K562 (cell line): ENCODE measurements around the gene CACNA2D4.

Source experiments
- ARID1B ChIP-seq: fragments of 450-650 bp; IDR thresholded peaks from 2 replicates; pipeline ENCODE4 v1.6.1; 2016; ENCODE audit warnings: antibody characterized with exemption, mild to moderate bottlenecking, inconsistent platforms
- ETV1 ChIP-seq: fragments of 450-650 bp; conservative IDR thresholded peaks from 2 replicates; pipeline ENCODE4 v1.6.1; 2016; ENCODE audit warnings: missing genetic modification characterization, control low read depth, low read depth, missing compliant biosample characterization
- FOS ChIP-seq: IDR thresholded peaks from 3 replicates; pipeline ENCODE4 v1.6.1; 2011; ENCODE audit not compliant: insufficient read length; ENCODE audit errors: extremely low read depth
- POLR2A ChIP-seq: fragments of 450-650 bp; conservative IDR thresholded peaks from 2 replicates; pipeline ENCODE4 v1.6.1; 2016
- POLR2AphosphoS5 ChIP-seq: IDR thresholded peaks from 2 replicates; pipeline ENCODE4 v1.6.1; 2011; ENCODE audit warnings: mild to moderate bottlenecking, low read depth, low read length, moderate library complexity; ENCODE audit not compliant: control insufficient read depth, insufficient read depth
- RAD21 ChIP-seq, 2 experiments: fragments of 250-450 bp in 1 of 2; fragments of 450-650 bp in 1 of 2; sonication (Bioruptor Pico) in 1 of 2; formaldehyde crosslinking in 1 of 2; IDR thresholded peaks in 1 of 2; conservative IDR thresholded peaks in 1 of 2; 2 replicates each; pipeline versions ENCODE4 v1.4.0 to v1.8.0; 2020 to 2022; ENCODE audit warnings: mild to moderate bottlenecking in 2 of 2, moderate library complexity in 1 of 2
- SMC3 ChIP-seq: conservative IDR thresholded peaks from 2 replicates; pipeline ENCODE4 v1.6.1; 2011; ENCODE audit warnings: low read depth, low read length, improper control_type of control experiment; ENCODE audit not compliant: insufficient read depth
- U2AF2 ChIP-seq: fragments of 200-400 bp; formaldehyde crosslinking; optimal IDR thresholded peaks from 2 replicates; pipeline ENCODE3; 2017; ENCODE audit warnings: low read depth, mild to moderate bottlenecking, low read length
- ZBED1 ChIP-seq: IDR thresholded peaks from 2 replicates; pipeline ENCODE4 v1.6.1; 2014
- ZNF77 ChIP-seq: fragments of 250-450 bp; sonication (Bioruptor Pico); IDR thresholded peaks from 2 replicates; pipeline ENCODE4 v1.5.0; 2020
- TF ChIP-seq, protein P1 (sequence below): IDR thresholded peaks from 2 replicates; pipeline ENCODE4 v1.6.1; 2012; ENCODE audit warnings: low read depth, low read length, improper control_type of control experiment, borderline replicate concordance
- TF ChIP-seq, protein P2 (sequence below), 2 experiments: fragments of 450-650 bp; IDR thresholded peaks; 2 replicates each; pipeline ENCODE4 v1.6.1; 2016; ENCODE audit warnings: mild to moderate bottlenecking in 2 of 2, borderline replicate concordance in 1 of 2, low read depth in 1 of 2, moderate library complexity in 1 of 2

DNA sequence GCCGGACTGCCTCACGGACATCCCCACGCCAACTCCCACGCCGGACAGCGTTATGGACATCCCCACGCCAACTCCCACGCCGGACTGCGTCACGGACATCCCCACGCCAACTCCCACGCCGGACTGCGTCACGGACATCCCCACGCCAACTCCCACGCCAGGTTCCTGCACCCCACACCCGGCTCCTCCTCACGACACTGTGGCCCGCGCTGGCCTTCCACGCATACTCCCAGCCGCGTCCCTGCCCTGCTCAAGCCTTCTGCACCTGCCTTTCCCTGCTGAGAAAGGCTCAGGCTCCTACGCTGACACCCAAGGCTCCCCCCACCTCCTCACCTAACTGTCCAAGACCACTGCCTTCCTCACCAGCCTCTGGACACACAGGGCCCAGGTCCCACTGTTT, 9.7 kb downstream of the CACNA2D4 start:
- TF ChIP-seq POLR2AphosphoS5 (no peak), U2AF2 (no peak), POLR2A (no peak), SMC3 (no peak), FOS (no peak), RAD21 (CRISPR knock-in tag; conservative IDR thresholded peaks at IDR 0.05 in 1 of 2, IDR thresholded peaks at IDR 0.05 in 1 of 2) (no peak), ETV1 (no peak), ARID1B (no peak), ZNF77 (CRISPR knock-in tag) (no peak), ZBED1 (no peak)
- TF ChIP-seq, protein P1, sequence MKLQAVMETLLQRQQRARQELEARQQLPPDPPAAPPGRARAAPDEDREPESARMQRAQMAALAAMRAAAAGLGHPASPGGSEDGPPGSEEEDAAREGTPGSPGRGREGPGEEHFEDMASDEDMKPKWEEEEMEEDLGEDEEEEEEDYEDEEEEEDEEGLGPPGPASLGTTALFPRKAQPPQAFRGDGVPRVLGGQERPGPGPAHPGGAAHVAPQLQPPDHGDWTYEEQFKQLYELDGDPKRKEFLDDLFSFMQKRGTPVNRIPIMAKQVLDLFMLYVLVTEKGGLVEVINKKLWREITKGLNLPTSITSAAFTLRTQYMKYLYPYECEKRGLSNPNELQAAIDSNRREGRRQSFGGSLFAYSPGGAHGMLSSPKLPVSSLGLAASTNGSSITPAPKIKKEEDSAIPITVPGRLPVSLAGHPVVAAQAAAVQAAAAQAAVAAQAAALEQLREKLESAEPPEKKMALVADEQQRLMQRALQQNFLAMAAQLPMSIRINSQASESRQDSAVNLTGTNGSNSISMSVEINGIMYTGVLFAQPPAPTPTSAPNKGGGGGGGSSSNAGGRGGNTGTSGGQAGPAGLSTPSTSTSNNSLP: no peak
- TF ChIP-seq, protein P2, sequence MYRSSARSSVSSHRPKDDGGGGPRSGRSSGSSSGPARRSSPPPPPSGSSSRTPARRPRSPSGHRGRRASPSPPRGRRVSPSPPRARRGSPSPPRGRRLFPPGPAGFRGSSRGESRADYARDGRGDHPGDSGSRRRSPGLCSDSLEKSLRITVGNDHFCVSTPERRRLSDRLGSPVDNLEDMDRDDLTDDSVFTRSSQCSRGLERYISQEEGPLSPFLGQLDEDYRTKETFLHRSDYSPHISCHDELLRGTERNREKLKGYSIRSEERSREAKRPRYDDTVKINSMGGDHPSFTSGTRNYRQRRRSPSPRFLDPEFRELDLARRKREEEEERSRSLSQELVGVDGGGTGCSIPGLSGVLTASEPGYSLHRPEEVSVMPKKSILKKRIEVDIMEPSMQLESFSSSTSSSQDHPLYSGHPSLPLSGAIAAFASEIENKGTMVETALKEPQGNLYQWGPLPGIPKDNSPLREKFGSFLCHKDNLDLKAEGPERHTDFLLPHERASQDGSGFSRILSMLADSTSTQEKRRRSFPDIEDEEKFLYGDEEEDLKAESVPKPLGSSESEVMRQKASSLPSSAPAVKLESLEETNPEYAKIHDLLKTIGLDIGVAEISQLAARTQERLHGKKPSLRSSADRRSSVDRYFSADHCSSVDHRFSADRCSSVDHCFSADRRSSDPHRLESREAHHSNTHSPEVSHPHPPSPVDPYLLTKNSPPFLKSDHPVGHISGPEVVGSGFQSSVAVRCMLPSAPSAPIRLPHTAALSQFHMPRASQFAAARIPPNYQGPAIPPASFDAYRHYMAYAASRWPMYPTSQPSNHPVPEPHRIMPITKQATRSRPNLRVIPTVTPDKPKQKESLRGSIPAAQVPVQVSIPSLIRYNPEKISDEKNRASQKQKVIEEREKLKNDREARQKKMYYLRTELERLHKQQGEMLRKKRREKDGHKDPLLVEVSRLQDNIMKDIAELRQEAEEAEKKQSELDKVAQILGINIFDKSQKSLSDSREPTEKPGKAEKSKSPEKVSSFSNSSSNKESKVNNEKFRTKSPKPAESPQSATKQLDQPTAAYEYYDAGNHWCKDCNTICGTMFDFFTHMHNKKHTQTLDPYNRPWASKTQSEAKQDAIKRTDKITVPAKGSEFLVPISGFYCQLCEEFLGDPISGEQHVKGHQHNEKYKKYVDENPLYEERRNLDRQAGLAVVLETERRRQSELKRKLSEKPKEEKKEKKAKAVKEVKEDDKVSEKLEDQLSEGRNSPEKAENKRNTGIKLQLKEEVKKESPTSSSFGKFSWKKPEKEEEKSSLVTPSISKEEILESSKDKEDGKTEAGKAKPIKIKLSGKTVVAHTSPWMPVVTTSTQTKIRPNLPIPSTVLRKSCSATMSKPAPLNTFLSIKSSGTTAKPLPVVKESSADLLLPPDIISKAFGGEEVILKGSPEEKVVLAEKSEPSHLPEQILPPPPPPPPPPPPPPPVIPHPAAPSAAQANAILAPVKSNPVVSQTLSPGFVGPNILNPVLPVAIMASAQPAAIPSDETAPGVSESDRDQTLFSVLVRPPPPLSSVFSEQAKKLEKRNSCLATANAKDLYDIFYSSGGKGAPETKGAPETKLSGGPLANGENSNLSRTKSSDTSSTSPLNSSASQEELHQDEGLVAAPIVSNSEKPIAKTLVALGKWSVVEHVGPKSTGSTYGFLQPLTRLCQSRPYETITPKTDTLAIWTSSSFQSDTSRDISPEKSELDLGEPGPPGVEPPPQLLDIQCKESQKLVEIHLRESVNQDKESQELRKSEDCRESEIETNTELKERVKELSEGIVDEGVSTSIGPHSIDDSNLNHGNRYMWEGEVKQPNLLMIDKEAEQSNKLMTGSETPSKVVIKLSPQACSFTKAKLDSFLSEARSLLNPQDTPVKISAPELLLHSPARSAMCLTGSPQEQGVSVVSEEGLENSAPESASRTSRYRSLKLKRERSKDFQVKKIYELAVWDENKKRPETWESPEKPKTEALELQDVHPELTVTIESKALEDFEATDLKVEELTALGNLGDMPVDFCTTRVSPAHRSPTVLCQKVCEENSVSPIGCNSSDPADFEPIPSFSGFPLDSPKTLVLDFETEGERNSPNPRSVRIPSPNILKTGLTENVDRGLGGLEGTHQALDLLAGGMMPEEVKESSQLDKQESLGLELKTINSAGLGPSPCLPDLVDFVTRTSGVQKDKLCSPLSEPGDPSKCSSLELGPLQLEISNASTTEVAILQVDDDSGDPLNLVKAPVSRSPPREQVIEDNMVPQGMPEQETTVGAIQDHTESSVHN (IDR thresholded peaks at IDR 0.05; ENCODE audit: borderline replicate concordance in 1 of 2, low read depth in 1 of 2): no peak
